Measurements from ENCODE around the gene PRR5.

The PRR5 gene

GRCh38 chr22:44775862-44776261 is 73.9 kb downstream of the PRR5 start:
- H3K4me1 ChIP-seq (ENCODE audit: insufficient read depth, insufficient read length): no peaks in the 10 kb centered on the region
- TF ChIP-seq ZNF274 (IDR thresholded peaks at IDR 0.05; ENCODE audit: low read depth, low read length) (no peak), SUZ12 (IDR thresholded peaks at IDR 0.05; ENCODE audit: extremely low read depth, insufficient read depth, insufficient read length) (no peak), YY1 (IDR thresholded peaks at IDR 0.05; ENCODE audit: insufficient read depth, insufficient read length) (no peak)
- DNase-seq (ENCODE audit: low read depth, low spot score): no peak

DNA sequence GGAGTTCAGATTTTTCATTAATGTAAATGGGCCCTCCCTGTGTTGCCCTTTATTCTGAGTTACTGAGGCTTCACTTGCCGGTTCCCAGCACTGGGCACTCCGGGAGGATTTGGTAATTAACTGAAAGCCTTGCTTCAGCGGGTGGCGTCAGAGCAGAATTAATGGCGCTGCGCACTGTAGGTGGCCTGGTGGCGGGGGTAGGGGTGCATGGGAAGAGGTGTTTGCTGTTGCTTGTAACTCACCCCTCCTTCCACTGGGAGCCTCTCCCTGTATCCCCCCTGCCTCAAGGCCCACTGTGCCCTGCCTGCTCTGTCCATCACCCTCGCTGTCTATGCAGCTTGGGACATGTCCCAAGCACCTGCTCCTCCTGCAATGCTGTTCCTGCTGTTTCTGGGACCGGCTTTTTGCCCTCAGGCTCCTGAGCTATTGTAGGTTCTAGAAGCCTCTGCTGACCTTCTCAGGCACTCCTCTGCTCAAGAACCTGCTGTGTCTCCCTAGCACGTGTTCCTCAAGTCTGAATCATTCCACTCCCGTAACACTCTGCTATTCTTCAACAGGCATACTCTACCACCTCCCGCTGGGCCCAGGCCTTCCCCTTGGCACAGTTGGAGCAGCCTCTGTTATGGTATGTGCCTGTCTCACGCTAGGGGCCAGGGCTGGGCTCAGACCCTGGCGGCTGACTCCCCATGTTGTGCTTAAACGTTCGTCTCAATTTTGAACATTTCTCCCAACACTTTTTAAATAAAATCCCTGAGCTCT is 74.8 kb downstream of the PRR5 start:
- no peaks in the 10 kb centered on the region for H3K36me3 ChIP-seq (ENCODE audit: insufficient read depth, insufficient read length, low read length)
- H3K4me1 ChIP-seq (ENCODE audit: insufficient read depth, insufficient read length): no peaks in the 10 kb centered on the region
- TF ChIP-seq SUZ12 (IDR thresholded peaks at IDR 0.05; ENCODE audit: extremely low read depth, insufficient read depth, insufficient read length): no peak
- TF ChIP-seq YY1 (IDR thresholded peaks at IDR 0.05; ENCODE audit: insufficient read depth, insufficient read length): no peak
- no peak for TF ChIP-seq ZNF274 (IDR thresholded peaks at IDR 0.05; ENCODE audit: low read depth, low read length)
- no peaks in the 10 kb centered on the region for H3K27me3 ChIP-seq (ENCODE audit: insufficient read depth, insufficient read length)
- H3K9ac ChIP-seq (ENCODE audit: insufficient read length, low read depth): no peak overlapping the region
- no peak overlapping the region for H3K4me3 ChIP-seq (ENCODE audit: insufficient read length, low read depth)
- H3K9me3 ChIP-seq (ENCODE audit: insufficient read depth, low read length): no peaks in the 10 kb centered on the region
- DNase-seq (ENCODE audit: low read depth, low spot score): no peak

More at GRCh38 chr22:44775862-44776261, 73.9 kb downstream of the PRR5 start:
- Histone ChIP-seq H3K27me3 (ENCODE audit: insufficient read depth, insufficient read length) (no peaks in the 10 kb centered on the region), H3K4me3 (ENCODE audit: insufficient read length, low read depth) (no peak overlapping the region), H3K36me3 (ENCODE audit: insufficient read depth, insufficient read length, low read length) (no peaks in the 10 kb centered on the region), H3K9ac (ENCODE audit: insufficient read length, low read depth) (no peak overlapping the region), H3K9me3 (ENCODE audit: insufficient read depth, low read length) (no peaks in the 10 kb centered on the region)

- H3K4me1 ChIP-seq (ENCODE audit: insufficient read depth, insufficient read length): no peaks in the 10 kb centered on the region
- no peak for TF ChIP-seq SUZ12 (IDR thresholded peaks at IDR 0.05; ENCODE audit: extremely low read depth, insufficient read depth, insufficient read length)
- no peak overlapping the region for H3K4me3 ChIP-seq (ENCODE audit: insufficient read length, low read depth)
- H3K9ac ChIP-seq (ENCODE audit: insufficient read length, low read depth): no peak overlapping the region
- H3K9me3 ChIP-seq (ENCODE audit: insufficient read depth, low read length): no peaks in the 10 kb centered on the region
- no peaks in the 10 kb centered on the region for H3K36me3 ChIP-seq (ENCODE audit: insufficient read depth, insufficient read length, low read length)
- no peaks in the 10 kb centered on the region for H3K27me3 ChIP-seq (ENCODE audit: insufficient read depth, insufficient read length)
- no peak for DNase-seq (ENCODE audit: low read depth, low spot score)
Measured at GRCh38 chr22:44777364-44777755, 75.4 kb downstream of the PRR5 start.

GRCh38 chr22:44780876-44781449 is 79.0 kb downstream of the PRR5 start:
- peaks cover 3% of the 10 kb centered on the region for H3K4me1 ChIP-seq (ENCODE audit: insufficient read depth, insufficient read length)
- H3K9ac ChIP-seq (ENCODE audit: insufficient read length, low read depth): no peak overlapping the region
- no peaks in the 10 kb centered on the region for H3K9me3 ChIP-seq (ENCODE audit: insufficient read depth, low read length)
- no peaks in the 10 kb centered on the region for H3K27me3 ChIP-seq (ENCODE audit: insufficient read depth, insufficient read length)
- H3K36me3 ChIP-seq (ENCODE audit: insufficient read depth, insufficient read length, low read length): no peaks in the 10 kb centered on the region
- no peak for DNase-seq (ENCODE audit: low read depth, low spot score)
- TF ChIP-seq ZNF274 (IDR thresholded peaks at IDR 0.05; ENCODE audit: low read depth, low read length) (no peak), SUZ12 (IDR thresholded peaks at IDR 0.05; ENCODE audit: extremely low read depth, insufficient read depth, insufficient read length) (no peak), YY1 (IDR thresholded peaks at IDR 0.05; ENCODE audit: insufficient read depth, insufficient read length) (no peak)
- H3K4me3 ChIP-seq (ENCODE audit: insufficient read length, low read depth): no peak overlapping the region

GRCh38 chr22:44782363-44782963 is 80.5 kb downstream of the PRR5 start:
- H3K9me3 ChIP-seq (ENCODE audit: insufficient read depth, low read length): no peaks in the 10 kb centered on the region
- H3K9ac ChIP-seq (ENCODE audit: insufficient read length, low read depth): no peak overlapping the region
- no peaks in the 10 kb centered on the region for H3K27me3 ChIP-seq (ENCODE audit: insufficient read depth, insufficient read length)
- no peak for DNase-seq (ENCODE audit: low read depth, low spot score)
- H3K4me1 ChIP-seq (ENCODE audit: insufficient read depth, insufficient read length): peaks cover 3% of the 10 kb centered on the region
- no peak overlapping the region for H3K4me3 ChIP-seq (ENCODE audit: insufficient read length, low read depth)
- no peaks in the 10 kb centered on the region for H3K36me3 ChIP-seq (ENCODE audit: insufficient read depth, insufficient read length, low read length)
- TF ChIP-seq YY1 (IDR thresholded peaks at IDR 0.05; ENCODE audit: insufficient read depth, insufficient read length) (no peak), SUZ12 (IDR thresholded peaks at IDR 0.05; ENCODE audit: extremely low read depth, insufficient read depth, insufficient read length) (no peak), ZNF274 (IDR thresholded peaks at IDR 0.05; ENCODE audit: low read depth, low read length) (no peak)

- TF ChIP-seq ZNF274 (IDR thresholded peaks at IDR 0.05; ENCODE audit: low read depth, low read length) (no peak), YY1 (IDR thresholded peaks at IDR 0.05; ENCODE audit: insufficient read depth, insufficient read length) (no peak), SUZ12 (IDR thresholded peaks at IDR 0.05; ENCODE audit: extremely low read depth, insufficient read depth, insufficient read length) (no peak)
- H3K4me1 ChIP-seq (ENCODE audit: insufficient read depth, insufficient read length): peaks cover 3% of the 10 kb centered on the region
Measured at GRCh38 chr22:44783091-44783490, 81.1 kb downstream of the PRR5 start.

DNA sequence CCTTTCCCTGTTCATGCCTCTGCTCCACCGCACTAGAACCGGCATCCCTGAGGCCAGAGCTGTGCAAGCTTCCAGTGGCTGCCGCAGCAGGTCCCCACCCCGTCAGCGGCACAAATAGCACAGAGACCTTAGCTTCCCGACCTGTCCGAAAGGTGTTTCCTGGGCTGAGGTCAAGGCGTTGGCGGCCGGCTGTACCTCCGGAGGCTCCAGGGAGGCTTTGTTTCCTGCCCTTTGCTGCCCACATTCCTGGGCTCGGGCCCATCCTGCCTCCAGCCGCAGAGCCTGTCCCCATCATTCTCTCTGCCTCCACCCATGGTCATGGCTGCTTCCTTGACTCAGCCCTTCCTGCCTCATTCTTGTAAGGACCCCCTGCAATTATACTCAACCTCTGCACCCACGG is 81.6 kb downstream of the PRR5 start:
- Histone ChIP-seq H3K9me3 (ENCODE audit: insufficient read depth, low read length) (no peaks in the 10 kb centered on the region), H3K27me3 (ENCODE audit: insufficient read depth, insufficient read length) (no peaks in the 10 kb centered on the region), H3K36me3 (ENCODE audit: insufficient read depth, insufficient read length, low read length) (no peaks in the 10 kb centered on the region), H3K4me3 (ENCODE audit: insufficient read length, low read depth) (no peak overlapping the region), H3K9ac (ENCODE audit: insufficient read length, low read depth) (no peak overlapping the region), H3K4me1 (ENCODE audit: insufficient read depth, insufficient read length) (peaks cover 3% of the 10 kb centered on the region)
- no peak for TF ChIP-seq SUZ12 (IDR thresholded peaks at IDR 0.05; ENCODE audit: extremely low read depth, insufficient read depth, insufficient read length)
- no peak for TF ChIP-seq YY1 (IDR thresholded peaks at IDR 0.05; ENCODE audit: insufficient read depth, insufficient read length)
- no peak for TF ChIP-seq ZNF274 (IDR thresholded peaks at IDR 0.05; ENCODE audit: low read depth, low read length)
- DNase-seq (ENCODE audit: low read depth, low spot score): no peak

More at GRCh38 chr22:44783091-44783490, 81.1 kb downstream of the PRR5 start:
- Histone ChIP-seq H3K9me3 (ENCODE audit: insufficient read depth, low read length) (no peaks in the 10 kb centered on the region), H3K4me3 (ENCODE audit: insufficient read length, low read depth) (no peak overlapping the region), H3K27me3 (ENCODE audit: insufficient read depth, insufficient read length) (no peaks in the 10 kb centered on the region), H3K36me3 (ENCODE audit: insufficient read depth, insufficient read length, low read length) (no peaks in the 10 kb centered on the region), H3K9ac (ENCODE audit: insufficient read length, low read depth) (no peak overlapping the region)
- DNase-seq (ENCODE audit: low read depth, low spot score): no peak
